Endometrial microvascular endothelial cells (primary cell): ENCODE results near the gene MAP3K8. TPM values are rescaled to one million over a fixed set of nuclear protein-coding genes. Genes with fewer than 3 reads are reported as not detected.

Experiments
- in situ Hi-C: cut with HindIII; loops from 2 replicates; pipeline ENCODE4 v1.10.0; 2017; ENCODE audit warnings: low sequenced_read_pairs, low pct_unique_long_range_greater_than_20kb; ENCODE audit errors: inconsistent ontology term
- total RNA-seq: library from RNA; depleted of rRNA; stranded (reverse); fragments of >200 nt; gene quantifications from one replicate; pipeline ENCODE4 v1.2.3, GENCODE V29; 2015; ENCODE audit errors: inconsistent ontology term

MAP3K8 gene
- not detected for total RNA-seq

- in situ Hi-C loops: no loop called here
Measured at GRCh38 chr10:30433730-30434272, at the start of gene MAP3K8. Gene MAP3K8, plus strand, starts transcription at chr10:30434184. Its CDS starts 4,755 bp downstream, at chr10:30438939.

GRCh38 chr10:30384701-30385201 lies 49.2 kb upstream of the MAP3K8 start:
- in situ Hi-C loops: no loop called here

GRCh38 chr10:30386801-30387588 lies 47.0 kb upstream of the MAP3K8 start:
- in situ Hi-C loops: no loop called here

- in situ Hi-C loops: no loop called here
Measured at GRCh38 chr10:30387646-30388243, 46.2 kb upstream of the MAP3K8 start.

GRCh38 chr10:30389543-30389942 lies 44.4 kb upstream of the MAP3K8 start:
- in situ Hi-C loops: no loop called here

GRCh38 chr10:30390207-30390606 lies 43.8 kb upstream of the MAP3K8 start:
- in situ Hi-C loops: no loop called here

- in situ Hi-C loops: no loop called here
Measured at GRCh38 chr10:30391266-30391665, 42.7 kb upstream of the MAP3K8 start.

- in situ Hi-C loops: no loop called here
Measured at GRCh38 chr10:30392564-30392990, 41.4 kb upstream of the MAP3K8 start.

GRCh38 chr10:30396293-30396692 lies 37.7 kb upstream of the MAP3K8 start:
- in situ Hi-C loops: no loop called here

GRCh38 chr10:30396698-30397097 lies 37.3 kb upstream of the MAP3K8 start:
- in situ Hi-C loops: no loop called here

GRCh38 chr10:30398193-30398592 lies 35.8 kb upstream of the MAP3K8 start:
- in situ Hi-C loops: no loop called here

GRCh38 chr10:30398788-30399187 lies 35.2 kb upstream of the MAP3K8 start:
- in situ Hi-C loops: no loop called here

- in situ Hi-C loops: no loop called here
Measured at GRCh38 chr10:30403494-30403893, 30.5 kb upstream of the MAP3K8 start.

- in situ Hi-C loops: no loop called here
Measured at GRCh38 chr10:30404540-30404939, 29.4 kb upstream of the MAP3K8 start.

- in situ Hi-C loops: no loop called here
Measured at GRCh38 chr10:30411263-30411662, 22.7 kb upstream of the MAP3K8 start.

- in situ Hi-C loops: no loop called here
Measured at GRCh38 chr10:30412901-30413300, 21.1 kb upstream of the MAP3K8 start.

- in situ Hi-C loops: no loop called here
Measured at GRCh38 chr10:30413996-30414576, 19.9 kb upstream of the MAP3K8 start.

GRCh38 chr10:30415593-30415992 lies 18.4 kb upstream of the MAP3K8 start:
- in situ Hi-C loops: no loop called here

GRCh38 chr10:30417301-30417700 lies 16.7 kb upstream of the MAP3K8 start:
- in situ Hi-C loops: no loop called here

- in situ Hi-C loops: no loop called here
Measured at GRCh38 chr10:30420266-30420665, 13.7 kb upstream of the MAP3K8 start.
